HG03439 (cell line): ENCODE results near the gene USP5.

ENCODE experiments used
- ATAC-seq: cut with Tn5 transposase; IDR thresholded peaks from one replicate; pipeline ENCODE4 v1.9.1; 2021; ENCODE audit warnings: mild to moderate bottlenecking, moderate library complexity; ENCODE audit not compliant: unreplicated experiment

Gene USP5

GRCh38 chr12:6839482-6840201, 12.3 kb upstream of the USP5 start:
- ATAC-seq, result no peak

GRCh38 chr12:6840330-6840729, 11.6 kb upstream of the USP5 start:
- no peak for ATAC-seq

GRCh38 chr12:6840761-6841515, 11.0 kb upstream of the USP5 start, which contains the start of gene GNB3:
TSS of gene GNB3 (plus strand) at chr12:6840925. CDS start at chr12:6841288, 363 bp downstream.
- ATAC-seq, result no peak

- ATAC-seq, result no peak
Measured at GRCh38 chr12:6842075-6842474, 9.9 kb upstream of the USP5 start.

- ATAC-seq, result no peak
Measured at GRCh38 chr12:6843118-6843902, 8.6 kb upstream of the USP5 start.

- no peak for ATAC-seq
Measured at GRCh38 chr12:6845395-6845794, 6.6 kb upstream of the USP5 start.

DNA sequence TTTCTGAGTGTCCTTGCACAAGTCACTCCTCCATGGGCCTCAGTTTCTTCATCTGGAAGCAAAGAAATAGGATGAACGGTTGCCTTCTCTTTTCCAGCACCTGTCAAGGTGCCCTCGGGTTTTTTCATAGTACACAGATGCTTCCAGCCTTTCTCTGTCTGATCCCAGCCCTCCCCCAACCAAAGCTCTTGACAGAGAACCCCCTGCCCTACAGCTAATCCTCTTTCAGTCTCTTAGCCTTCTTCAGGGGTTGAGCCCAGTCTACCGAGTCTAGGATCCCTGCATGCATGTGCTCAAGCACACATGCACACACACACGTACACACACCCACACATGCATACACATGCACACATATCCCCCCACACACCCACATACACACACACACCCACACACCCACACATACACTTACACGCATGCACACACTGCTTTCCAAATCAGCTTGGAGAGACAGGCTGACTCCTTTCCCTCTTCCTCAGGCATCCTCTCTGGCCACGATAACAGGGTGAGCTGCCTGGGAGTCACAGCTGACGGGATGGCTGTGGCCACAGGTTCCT, 5.6 kb upstream of the USP5 start:
- no peak for ATAC-seq

GRCh38 chr12:6847676-6848075, 4.3 kb upstream of the USP5 start:
- ATAC-seq, result no peak

DNA sequence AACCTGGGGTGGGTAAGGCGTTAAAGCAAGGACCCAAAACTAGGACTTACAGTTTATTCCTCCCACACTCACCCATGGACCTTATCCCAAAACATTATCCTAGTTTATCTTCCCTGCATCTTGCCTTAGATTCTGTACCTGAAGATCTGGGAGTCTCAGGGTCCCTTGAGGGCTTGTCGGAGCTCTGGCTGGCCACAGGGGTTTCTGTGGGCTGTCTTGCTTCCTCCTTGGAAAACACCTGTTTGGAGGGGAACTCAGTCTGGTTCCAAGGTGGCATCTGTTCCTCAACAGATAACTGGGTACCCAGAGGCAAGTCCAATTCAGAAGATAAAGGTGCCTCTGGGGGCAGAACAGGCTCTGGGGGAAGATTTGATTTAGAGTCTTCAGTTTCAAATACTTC, 2.5 kb upstream of the USP5 start:
- no peak for ATAC-seq

GRCh38 chr12:6849976-6850560, 1.9 kb upstream of the USP5 start:
- no peak for ATAC-seq

- ATAC-seq, result no peak
Measured at GRCh38 chr12:6850796-6851152, 1.2 kb upstream of the USP5 start.

DNA sequence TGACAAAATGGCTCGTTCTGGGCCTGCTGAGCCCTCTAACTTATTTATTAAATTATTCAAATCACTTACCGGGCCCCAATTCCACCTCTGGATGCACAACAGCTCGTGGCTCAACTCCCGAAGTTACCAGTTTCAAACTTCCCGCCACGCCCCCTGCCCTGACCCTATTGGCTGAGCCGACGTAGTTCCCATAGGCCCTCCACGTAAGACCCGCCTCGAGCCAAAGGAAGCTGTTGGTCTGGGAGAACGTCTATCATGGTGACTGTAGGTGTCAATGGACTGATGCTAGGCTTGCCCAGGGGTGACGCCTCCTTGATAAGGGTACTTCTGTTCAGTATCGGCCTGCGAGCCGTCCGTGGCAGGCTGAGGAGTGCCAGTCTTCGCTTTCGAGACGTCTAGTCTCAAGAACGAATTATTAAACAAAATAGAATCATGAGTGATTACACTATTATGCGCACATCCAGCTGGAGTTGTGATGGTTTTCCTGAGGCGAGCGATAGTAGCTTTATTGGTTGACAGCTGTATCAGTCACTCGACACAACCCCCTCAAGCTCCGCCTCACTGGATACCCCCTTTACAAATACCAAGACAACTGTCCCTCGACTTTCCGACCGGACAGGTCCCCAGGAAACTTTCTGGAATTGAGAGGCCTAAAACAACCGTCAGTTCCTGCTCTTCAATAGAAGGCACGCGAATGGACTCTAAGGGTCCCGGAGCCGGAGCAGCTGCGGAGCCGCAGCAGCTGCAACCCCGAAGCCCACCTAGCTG, 613 bp upstream of the USP5 start, which contains the start of gene CDCA3:
Gene CDCA3 (minus strand): TSS at position 134 of the 768 bp plus-strand sequence. CDS start 334 bp downstream, outside the sequence.
- ATAC-seq, result peak; percentile 59

- ATAC-seq, result no peak
Measured at GRCh38 chr12:6852651-6853354, 853 bp downstream of the USP5 start.

GRCh38 chr12:6853626-6854025, 1.7 kb downstream of the USP5 start:
- ATAC-seq, result no peak

DNA sequence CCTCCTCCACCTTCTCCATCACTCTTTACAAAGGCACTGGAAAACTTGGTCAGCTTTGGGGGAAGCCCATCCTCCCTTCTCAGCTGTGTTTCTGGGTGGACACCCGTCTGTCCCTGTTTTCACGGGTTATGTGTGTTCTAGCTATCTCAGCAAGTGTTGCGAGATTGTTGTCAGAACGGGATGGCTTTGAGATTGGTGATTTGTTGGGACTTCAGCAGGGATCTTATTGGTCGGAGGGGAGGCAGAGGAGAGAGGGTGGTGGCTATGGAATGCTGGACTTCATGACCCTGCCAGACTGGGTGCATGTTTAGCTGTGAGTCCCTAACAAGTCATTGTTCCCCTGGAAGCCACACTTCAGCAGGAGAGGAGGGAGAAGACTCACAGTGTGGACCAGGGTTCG, 2.1 kb downstream of the USP5 start:
- no peak for ATAC-seq

DNA sequence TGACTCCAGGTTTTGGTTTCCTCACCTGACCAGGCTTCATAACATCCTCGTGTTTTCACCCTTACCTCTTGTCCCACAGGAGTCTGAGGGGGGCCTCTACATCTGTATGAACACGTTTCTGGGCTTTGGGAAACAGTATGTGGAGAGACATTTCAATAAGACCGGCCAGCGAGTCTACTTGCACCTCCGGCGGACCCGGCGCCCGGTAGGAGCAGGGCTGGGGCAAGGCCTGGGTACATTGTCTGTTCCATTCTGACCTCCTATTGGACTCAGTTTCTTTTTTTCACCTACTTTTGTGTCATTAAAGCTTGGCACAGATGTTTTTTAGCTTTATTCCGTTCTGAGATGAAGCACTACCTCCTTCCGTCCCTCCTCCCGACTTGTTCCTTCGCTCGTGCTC, 3.4 kb downstream of the USP5 start:
- no peak for ATAC-seq

DNA sequence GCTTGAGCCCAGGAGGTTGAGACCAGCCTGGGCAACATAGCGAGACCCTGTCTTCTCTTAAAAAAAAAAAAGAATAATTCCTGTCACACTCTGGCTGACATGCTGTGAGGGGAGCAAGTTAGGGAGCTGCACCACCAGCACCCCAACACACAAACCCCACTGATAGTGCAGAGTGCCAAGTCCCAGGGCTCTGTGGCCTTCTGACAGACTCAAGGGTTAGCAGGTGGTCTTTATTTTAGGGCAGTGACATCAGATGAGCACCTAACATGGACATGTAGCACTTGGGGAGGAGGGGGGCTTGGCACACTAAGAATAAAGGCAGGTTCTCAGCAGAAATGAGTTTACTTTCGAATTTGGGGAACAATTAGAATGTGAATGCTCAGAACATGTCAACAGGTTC, 6.8 kb downstream of the USP5 start:
- no peak for ATAC-seq

- ATAC-seq, result no peak
Measured at GRCh38 chr12:6860116-6860515, 8.2 kb downstream of the USP5 start.

DNA sequence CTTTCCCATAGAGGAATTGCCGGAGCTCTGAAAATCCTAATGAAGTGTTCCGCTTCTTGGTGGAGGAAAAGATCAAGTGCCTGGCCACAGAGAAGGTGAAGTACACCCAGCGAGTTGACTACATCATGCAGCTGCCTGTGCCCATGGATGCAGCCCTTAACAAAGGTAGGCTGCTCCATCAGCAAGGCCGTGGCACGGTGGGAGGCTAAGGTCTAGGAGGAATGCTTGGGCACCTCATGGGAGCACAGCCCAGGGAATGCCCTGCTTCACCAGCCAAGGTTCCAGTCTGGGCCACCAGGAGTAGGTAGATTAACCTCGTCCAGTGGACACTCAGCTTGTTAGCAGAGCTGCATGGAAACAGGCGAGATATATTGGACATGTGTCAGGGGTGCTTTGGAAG, 9.0 kb downstream of the USP5 start:
- no peak for ATAC-seq

GRCh38 chr12:6861391-6861790, 9.4 kb downstream of the USP5 start:
- ATAC-seq, result no peak
